NCI-H1436 treated with DMSO at 0.1 percent for 48 hours (cell line): ENCODE data around the gene FUCA2.
"Not testable (repeated sequence)": the region's sequence is repeated elsewhere in the genome, so short reads cannot be mapped to it uniquely, and the experiment has no call there.

Experiments used
- DNase-seq: peaks from one replicate; lab custom pipeline; 2025; lab: John Stamatoyannopoulos, UW

The FUCA2 gene

GRCh38 chr6:143498428-143498827 lies 13.1 kb downstream of the FUCA2 start:
- DNase-seq, result no peak

DNA sequence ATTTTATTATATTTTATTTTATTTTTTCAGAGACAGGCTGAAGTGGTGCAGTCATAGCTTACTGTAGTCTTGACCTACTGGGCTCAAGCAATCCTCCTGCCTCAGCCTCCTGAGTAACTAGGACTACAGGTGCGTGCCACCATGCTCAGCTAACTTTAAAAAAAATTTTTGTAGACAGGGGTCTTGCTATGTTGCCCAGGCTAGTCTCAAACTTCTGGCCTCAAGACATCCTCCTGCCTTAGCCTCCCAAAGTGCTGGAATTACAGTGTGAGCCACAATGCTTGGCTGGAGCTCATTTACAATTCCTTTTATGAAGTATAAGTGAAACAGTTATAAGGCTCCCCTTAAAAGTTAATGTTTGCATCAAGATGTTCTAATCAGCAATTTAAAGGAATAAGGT lies 14.5 kb downstream of the FUCA2 start:
- DNase-seq, result no peak

- DNase-seq, result no peak
Measured at GRCh38 chr6:143490775-143491174, 20.7 kb downstream of the FUCA2 start.

DNA sequence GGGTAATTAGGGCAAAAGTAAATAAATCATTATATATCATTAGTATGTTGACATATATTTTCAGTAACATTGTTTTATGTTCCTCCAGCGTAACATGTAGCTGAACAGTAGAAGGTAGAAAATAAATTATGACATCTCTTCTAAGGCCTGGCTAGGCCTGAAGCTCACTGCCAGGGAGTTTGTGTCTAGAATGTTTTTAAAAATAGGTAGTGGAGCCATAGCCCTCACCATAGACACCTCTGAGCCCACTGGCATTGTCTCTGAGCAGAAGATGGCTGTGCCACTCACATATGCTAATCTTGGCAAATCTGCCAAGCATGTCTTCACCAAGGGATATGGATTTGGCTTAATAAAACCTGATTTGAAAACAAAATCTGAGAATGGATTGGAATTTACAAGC lies 21.3 kb downstream of the FUCA2 start:
- no peak for DNase-seq

DNA sequence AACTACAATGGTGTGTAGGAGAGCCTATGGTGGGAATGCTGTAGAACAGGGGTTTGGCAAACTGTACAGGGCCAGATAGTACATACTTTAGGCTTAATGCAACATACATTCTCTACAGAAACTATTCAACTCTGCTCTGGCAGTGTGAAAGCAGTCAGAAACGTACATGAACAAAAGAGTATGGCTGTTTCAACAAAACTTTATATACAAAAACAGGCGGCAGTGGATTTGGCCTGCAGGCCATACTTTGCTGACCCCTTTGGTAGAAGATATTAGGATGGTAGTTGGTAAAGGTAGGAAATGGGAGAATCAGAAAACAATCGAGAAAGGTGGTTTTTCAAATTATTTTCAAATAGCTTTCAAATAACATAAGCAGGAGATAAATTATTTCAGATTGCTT lies 24.8 kb downstream of the FUCA2 start:
- DNase-seq, result no peak

DNA sequence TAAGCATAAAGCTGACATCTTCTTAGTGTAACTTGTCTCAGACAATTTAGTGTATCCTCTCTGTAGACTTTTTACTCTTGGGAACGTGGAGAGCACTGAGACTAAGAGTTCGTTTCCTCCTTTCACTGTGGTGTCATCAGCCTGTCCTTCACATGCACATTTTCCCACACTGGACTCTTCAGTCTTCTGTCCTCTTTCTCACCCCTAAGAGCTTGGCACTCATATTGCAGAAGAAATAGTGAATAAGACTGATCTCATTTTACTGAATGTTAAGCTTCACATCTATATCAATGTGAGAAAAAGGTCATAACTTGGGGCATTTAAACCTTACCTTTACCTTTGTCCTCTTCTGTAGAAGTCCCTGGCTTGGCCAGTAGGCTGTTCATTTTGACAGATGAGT lies 25.6 kb downstream of the FUCA2 start:
- DNase-seq, result no peak

DNA sequence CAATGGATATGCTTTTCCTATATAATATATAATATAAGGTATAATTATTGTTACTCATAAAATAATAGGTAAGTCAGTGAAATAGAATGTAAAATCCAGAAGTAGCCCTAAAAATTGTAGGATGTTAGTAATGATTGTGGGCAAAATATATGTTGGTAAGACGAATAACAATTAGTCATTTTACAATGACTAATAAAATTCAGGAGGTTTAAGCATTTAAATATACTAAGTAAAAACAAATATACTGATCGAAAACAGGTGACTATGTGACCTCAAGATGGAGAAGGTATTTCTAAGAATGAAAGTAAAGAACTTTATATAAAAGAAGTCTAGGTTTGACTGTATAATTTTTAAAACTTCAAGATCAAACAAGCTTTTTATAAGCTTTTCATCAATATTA lies 28.9 kb downstream of the FUCA2 start:
- DNase-seq, result no peak

DNA sequence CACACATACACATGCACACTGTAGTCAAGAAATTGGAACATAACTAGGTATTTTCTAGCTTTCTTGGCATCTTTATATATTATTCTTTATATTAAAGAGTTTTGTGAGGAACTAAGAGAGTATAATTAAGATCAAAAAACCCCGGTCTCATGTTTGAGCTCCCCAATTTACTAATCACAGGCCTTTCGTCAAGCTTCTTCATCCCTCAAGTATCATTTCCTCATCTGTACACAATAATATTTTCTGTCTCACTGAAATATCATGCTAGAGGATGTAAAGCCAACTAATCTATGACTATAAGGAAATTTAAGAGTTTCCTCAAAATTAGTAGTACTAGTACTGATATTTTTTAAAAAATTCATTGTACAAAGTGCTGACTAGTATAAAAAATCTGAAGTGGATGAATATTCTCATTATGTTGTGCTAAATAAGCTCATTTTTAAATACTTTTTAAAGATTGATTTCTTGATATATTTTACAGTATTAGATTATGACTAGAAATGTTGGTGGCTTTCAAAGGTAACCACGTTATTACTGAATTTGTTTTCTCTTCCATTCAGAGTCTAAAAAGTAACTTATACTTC lies 32.9 kb downstream of the FUCA2 start:
- no peak for DNase-seq

DNA sequence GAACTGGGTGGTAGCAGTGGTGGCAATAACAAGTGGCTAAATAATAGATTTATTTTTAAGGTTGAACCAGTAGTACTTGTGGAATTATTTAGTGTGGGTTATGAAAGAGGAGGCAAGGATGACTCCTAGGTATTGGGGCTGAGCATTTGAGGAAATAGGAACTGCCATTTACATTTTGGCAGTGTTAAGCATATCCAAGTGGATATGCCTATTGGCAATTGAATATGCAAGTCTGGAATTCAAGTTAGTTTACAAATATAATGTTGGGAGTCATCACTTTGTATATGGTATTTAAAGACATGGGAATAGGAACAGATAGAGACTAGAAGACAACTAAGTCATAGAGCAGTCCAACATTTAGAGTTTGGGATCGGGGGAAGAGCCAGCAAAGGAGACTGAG lies 35.0 kb downstream of the FUCA2 start:
- no peak for DNase-seq

DNA sequence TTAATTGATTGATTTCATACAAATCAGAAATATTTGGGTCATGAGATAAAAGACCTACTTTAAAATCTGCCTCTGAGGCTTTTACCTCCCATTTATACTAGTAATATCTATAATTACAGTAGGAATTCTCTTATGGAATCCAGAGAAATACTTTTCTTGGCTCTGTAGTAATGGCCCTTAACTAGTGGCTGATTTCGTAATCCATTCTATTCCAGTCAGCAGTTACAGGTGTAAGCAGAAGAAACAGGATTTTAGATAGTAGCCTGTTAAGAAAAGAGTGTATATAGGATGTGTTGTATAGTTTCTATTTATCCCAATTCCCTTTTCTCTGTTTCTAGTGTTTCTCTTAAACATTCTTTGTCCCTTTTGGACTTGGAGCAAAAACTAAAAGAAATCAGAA lies 39.7 kb downstream of the FUCA2 start:
- DNase-seq, result no peak

DNA sequence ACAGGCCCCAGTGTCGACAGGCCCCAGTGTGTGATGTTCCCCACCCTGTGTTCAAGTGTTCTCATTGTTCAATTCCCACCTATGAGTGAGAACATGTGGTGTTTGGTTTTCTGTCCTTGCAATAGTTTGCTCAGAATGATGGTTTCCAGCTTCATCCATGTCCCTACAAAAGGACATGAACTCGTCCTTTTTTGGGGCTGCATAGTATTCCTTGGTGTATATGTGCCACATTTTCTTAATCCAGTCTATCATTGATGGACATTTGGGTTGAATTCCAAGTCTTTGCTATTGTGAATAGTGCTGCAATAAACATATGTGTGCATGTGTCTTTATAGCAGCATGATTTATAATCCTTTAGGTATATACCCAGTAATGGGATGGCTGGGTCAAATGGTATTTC lies 42.7 kb downstream of the FUCA2 start:
- DNase-seq, result not testable (repeated sequence)

DNA sequence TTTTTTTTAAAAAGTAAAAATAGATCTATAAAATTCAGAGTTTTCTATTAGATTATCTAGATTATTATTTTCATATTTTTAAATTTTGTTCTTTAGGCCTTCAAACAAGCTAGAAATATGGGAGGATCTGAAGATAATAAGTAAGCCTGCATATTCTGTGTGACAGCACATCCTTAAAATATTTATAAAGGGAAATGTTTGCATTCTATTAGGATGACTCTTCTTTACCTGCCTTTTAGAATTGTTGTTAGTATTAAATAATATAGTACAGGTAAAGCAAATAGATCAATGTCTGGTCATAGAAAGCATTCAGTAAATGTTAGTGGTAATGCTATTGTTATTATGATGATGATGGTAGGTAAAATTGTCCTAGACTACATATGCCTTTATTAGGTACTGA lies 43.5 kb downstream of the FUCA2 start:
- DNase-seq, result no peak

GRCh38 chr6:143465546-143465945 lies 46.0 kb downstream of the FUCA2 start:
- DNase-seq, result no peak

- DNase-seq, result no peak
Measured at GRCh38 chr6:143457563-143458359, 53.8 kb downstream of the FUCA2 start.

DNA sequence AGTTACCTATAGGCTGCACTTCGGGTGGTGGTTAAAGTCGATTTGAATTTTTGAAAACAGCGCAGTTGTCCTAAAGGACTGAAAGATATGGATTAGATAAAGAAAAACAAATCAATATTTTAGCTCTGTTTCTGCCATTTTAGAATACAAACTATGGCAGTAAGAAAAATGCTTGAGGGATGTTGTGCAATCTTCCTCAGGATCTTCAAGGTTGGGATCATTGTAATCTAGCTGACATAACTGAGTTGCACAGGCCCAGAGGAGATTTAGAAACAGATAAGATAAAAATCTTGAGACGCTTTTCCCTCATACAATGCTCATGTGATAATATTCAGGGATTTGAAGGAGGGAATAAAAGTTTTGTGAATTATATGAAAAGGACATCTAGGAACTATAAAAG lies 60.0 kb downstream of the FUCA2 start:
- no peak for DNase-seq

DNA sequence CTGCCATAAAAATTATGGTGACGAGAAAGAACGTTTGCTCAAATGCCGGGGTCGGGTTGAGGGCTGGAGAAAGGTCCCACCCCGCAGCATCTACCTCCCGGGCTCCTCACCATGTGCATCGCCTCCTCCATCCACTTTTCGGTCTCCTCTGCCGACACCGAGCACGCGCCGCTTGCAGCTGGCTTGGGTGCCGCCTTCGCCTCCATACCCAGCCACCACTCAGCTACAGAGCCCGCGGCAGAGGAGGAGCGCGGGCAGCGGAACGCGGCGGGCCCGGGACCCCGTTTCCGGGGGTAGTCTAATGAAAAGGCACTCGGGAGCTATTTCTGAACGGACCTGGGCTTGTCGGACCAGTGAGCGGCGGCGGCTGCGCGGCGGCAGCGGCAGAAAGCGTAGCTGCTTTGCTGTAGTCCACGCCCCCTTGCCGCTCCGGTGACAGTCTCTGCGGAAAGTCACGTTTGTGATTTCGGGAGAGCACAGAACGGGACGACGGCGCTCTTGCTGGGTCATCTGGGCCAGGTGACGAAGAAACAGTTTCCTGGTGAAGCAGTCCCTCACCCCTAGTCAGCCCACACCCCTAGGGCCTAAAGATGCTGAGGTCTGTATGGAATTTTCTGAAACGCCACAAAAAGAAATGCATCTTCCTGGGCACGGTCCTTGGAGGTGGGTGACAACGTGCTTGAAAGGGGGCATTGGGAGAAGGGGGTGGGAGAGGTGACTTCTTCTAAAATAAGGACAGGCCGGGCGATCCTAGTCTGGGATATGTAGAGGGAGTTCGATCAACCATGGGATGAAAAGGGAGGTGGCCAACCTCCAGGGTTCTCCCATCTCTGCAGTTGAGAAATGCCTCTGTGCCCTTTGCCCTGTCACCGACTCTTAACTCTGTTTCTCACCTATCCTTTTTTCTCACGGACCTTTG lies 60.8 kb downstream of the FUCA2 start, which contains the start of the genes ADAT2 and PEX3:
Gene ADAT2, minus strand, starts transcription at position 243 of the 919 bp plus-strand sequence. Its CDS starts 37 bp downstream, at position 206.
Gene PEX3, plus strand, starts transcription at position 353 of the 919 bp plus-strand sequence. Its CDS starts 238 bp downstream, at position 591.
- DNase-seq, result peak; percentile 62

- no peak for DNase-seq
Measured at GRCh38 chr6:143449714-143450452, 61.6 kb downstream of the FUCA2 start.

GRCh38 chr6:143449082-143449713 lies 62.3 kb downstream of the FUCA2 start:
- DNase-seq, result no peak

DNA sequence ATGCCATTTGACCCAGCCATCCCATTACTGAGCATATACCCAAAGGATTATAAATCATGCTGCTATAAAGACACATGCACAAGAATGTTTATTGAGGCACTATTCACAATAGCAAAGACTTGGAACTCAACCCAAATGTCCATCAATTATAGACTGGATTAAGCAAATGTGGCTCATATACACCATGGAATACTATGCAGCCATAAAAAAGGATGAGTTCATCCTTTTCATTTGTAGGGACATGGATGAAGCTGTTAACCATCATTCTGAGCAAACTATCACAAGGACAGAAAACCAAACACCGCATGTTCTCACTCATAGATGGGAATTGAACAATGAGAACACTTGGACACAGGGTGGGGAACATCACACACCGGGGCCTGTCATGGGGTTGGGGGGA lies 63.7 kb downstream of the FUCA2 start:
- not testable (repeated sequence) for DNase-seq
